Heart left ventricle (tissue), 13 donors: ENCODE data around the gene SIPA1.

Experiments
- POLR2A ChIP-seq, 2 donors: fragments of 450-650 bp; IDR thresholded peaks; one replicate each; pipeline ENCODE4 v1.6.1; 2017; ENCODE audit warnings: antibody characterized with exemption in 2 of 2, mild to moderate bottlenecking in 2 of 2, moderate library complexity in 2 of 2
- TF ChIP-seq, protein P1 (sequence below), 12 donors: fragments of 200-600 bp; sonication (generic) in 4 of 12; IDR thresholded peaks; one replicate each; pipeline versions ENCODE4 v1.5.0 to v1.8.0; 2018 to 2022; ENCODE audit warnings: antibody characterized with exemption in 12 of 12, mild to moderate bottlenecking in 5 of 12
- donor health status: ischemic (EF 13 %, LVEDD 7.1; RV severe dilation, severe dysfunction).
- donor health status: DM: no; HTN: yes; CAD: no.
- donor health status: DM: no; HTN: no; CAD: no.
- donor health status: ischemic (EF 25% LVEDD 6.9; RV normal size, moderate dysfunction).
- donor health status: ischemic (EF 25% LVEDD 5.7; RV mildly dilated, moderate dysfunction).
- donor health status: ischemic (EF 35%, LVEDD 5.7; RV mildly dilated, moderate dysfunction).
- donor health status: nonischemic (EF 11% LVEDD 7.7; RV severe dilation, severe dysfunction).
- donor health status: DM: yes; HTN: yes; CAD: no.
- donor health status: PGD.
- donor health status: ischemic (EF 29% LVEDD 5.4; RV normal size, mild dysfunction).
- donor health status: nonischemic (EF 23%, LVEDD 6.1; RV moderate dilation, normal function).

DNA sequence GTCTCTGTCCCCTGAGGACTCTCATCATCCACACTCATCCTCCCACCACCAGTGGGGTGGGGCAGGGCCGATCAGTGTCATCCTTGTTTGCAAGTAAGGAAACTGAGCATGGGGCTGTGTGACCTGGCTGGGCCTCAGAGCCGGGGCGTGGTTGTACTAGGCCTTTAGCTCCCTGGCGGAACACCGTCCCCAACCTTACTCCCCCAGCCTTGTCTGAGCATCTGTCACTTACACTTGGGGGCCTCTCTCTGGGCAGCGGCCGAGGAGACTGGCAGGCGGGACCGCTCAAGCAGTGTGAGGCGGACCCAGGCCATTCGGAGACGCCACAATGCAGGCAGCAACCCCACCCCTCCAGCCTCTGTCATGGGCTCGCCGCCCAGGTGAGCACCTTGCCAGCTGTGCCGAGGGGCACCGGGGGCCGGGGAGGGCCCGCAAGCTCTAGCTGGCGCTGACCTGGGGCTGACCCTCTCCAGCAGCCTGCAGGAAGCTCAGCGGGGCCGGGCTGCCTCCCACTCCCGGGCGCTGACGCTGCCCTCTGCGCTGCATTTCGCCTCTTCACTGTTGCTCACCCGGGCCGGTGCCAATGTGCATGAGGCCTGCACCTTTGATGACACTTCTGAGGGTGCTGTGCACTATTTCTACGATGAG is 18.5 kb upstream of the SIPA1 start:
- TF ChIP-seq, protein P1, sequence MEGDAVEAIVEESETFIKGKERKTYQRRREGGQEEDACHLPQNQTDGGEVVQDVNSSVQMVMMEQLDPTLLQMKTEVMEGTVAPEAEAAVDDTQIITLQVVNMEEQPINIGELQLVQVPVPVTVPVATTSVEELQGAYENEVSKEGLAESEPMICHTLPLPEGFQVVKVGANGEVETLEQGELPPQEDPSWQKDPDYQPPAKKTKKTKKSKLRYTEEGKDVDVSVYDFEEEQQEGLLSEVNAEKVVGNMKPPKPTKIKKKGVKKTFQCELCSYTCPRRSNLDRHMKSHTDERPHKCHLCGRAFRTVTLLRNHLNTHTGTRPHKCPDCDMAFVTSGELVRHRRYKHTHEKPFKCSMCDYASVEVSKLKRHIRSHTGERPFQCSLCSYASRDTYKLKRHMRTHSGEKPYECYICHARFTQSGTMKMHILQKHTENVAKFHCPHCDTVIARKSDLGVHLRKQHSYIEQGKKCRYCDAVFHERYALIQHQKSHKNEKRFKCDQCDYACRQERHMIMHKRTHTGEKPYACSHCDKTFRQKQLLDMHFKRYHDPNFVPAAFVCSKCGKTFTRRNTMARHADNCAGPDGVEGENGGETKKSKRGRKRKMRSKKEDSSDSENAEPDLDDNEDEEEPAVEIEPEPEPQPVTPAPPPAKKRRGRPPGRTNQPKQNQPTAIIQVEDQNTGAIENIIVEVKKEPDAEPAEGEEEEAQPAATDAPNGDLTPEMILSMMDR (IDR thresholded peaks at IDR 0.05): no peak
- TF ChIP-seq POLR2A (IDR thresholded peaks at IDR 0.05): no peak
